ENCODE measurements around the gene COL4A3.

Gene COL4A3

GRCh38 chr2:227325839-227326195 is 161.4 kb downstream of the COL4A3 start:
- ATAC-seq = peak; percentile 70
- TF ChIP-seq TSHZ2 (CRISPR knock-in tag; IDR thresholded peaks at IDR 0.05) = no peak
- TF ChIP-seq TCF4 (CRISPR knock-in tag; IDR thresholded peaks at IDR 0.05; ENCODE audit: borderline replicate concordance) = no peak
- no peak for TF ChIP-seq ZC3H10 (CRISPR knock-in tag; IDR thresholded peaks at IDR 0.05)
- no peak for TF ChIP-seq RARB (CRISPR knock-in tag; IDR thresholded peaks at IDR 0.05)
- no peak for TF ChIP-seq ZNF70 (CRISPR knock-in tag; IDR thresholded peaks at IDR 0.05)
- no peak for TF ChIP-seq ZNF565 (CRISPR knock-in tag; conservative IDR thresholded peaks at IDR 0.05; ENCODE audit: low read depth)
- no peak for TF ChIP-seq BACH2 (CRISPR knock-in tag; IDR thresholded peaks at IDR 0.05; ENCODE audit: borderline replicate concordance)
- TF ChIP-seq ARNTL (CRISPR knock-in tag; IDR thresholded peaks at IDR 0.05; ENCODE audit: borderline replicate concordance, low read depth) = no peak
- TF ChIP-seq POU6F1 (CRISPR knock-in tag; IDR thresholded peaks at IDR 0.05; ENCODE audit: borderline replicate concordance, low read depth) = no peak

GRCh38 chr2:227326783-227327182 is 162.4 kb downstream of the COL4A3 start:
- TF ChIP-seq ZFP30 (CRISPR knock-in tag; IDR thresholded peaks at IDR 0.05) (no peak), PATZ1 (CRISPR knock-in tag; IDR thresholded peaks at IDR 0.05; ENCODE audit: borderline replicate concordance) (no peak), CREB5 (CRISPR knock-in tag; IDR thresholded peaks at IDR 0.05; ENCODE audit: low read depth) (no peak), ESRRG (CRISPR knock-in tag; IDR thresholded peaks at IDR 0.05) (no peak), GLIS3 (CRISPR knock-in tag; IDR thresholded peaks at IDR 0.05) (no peak), CSDC2 (CRISPR knock-in tag; IDR thresholded peaks at IDR 0.05) (no peak), ZNF70 (CRISPR knock-in tag; IDR thresholded peaks at IDR 0.05) (no peak), ARNTL (CRISPR knock-in tag; IDR thresholded peaks at IDR 0.05; ENCODE audit: borderline replicate concordance, low read depth) (no peak), POU6F1 (CRISPR knock-in tag; IDR thresholded peaks at IDR 0.05; ENCODE audit: borderline replicate concordance, low read depth) (no peak), PPARA (CRISPR knock-in tag; IDR thresholded peaks at IDR 0.05; ENCODE audit: borderline replicate concordance) (no peak), TOX (CRISPR knock-in tag; IDR thresholded peaks at IDR 0.05; ENCODE audit: borderline replicate concordance) (no peak), TCF4 (CRISPR knock-in tag; IDR thresholded peaks at IDR 0.05; ENCODE audit: borderline replicate concordance) (no peak), SNAI2 (CRISPR knock-in tag; IDR thresholded peaks at IDR 0.05) (no peak), ZNF8 (CRISPR knock-in tag; IDR thresholded peaks at IDR 0.05) (no peak), RARB (CRISPR knock-in tag; IDR thresholded peaks at IDR 0.05) (no peak)
- ATAC-seq = no peak

GRCh38 chr2:227335713-227336112 is 171.3 kb downstream of the COL4A3 start:
- ATAC-seq = no peak
- TF ChIP-seq ZFP3 (CRISPR knock-in tag; IDR thresholded peaks at IDR 0.05) (no peak), ESRRG (CRISPR knock-in tag; IDR thresholded peaks at IDR 0.05) (no peak), SNAI2 (CRISPR knock-in tag; IDR thresholded peaks at IDR 0.05) (no peak), TSHZ2 (CRISPR knock-in tag; IDR thresholded peaks at IDR 0.05) (no peak), PPARA (CRISPR knock-in tag; IDR thresholded peaks at IDR 0.05; ENCODE audit: borderline replicate concordance) (no peak), ZNF70 (CRISPR knock-in tag; IDR thresholded peaks at IDR 0.05) (no peak), BACH2 (CRISPR knock-in tag; IDR thresholded peaks at IDR 0.05; ENCODE audit: borderline replicate concordance) (no peak), RARB (CRISPR knock-in tag; IDR thresholded peaks at IDR 0.05) (no peak), ISL1 (CRISPR knock-in tag; IDR thresholded peaks at IDR 0.05) (no peak), PATZ1 (CRISPR knock-in tag; IDR thresholded peaks at IDR 0.05; ENCODE audit: borderline replicate concordance) (no peak), CREB5 (CRISPR knock-in tag; IDR thresholded peaks at IDR 0.05; ENCODE audit: low read depth) (no peak), OSR1 (CRISPR knock-in tag; IDR thresholded peaks at IDR 0.05) (no peak)

All from SK-N-SH treated with all-trans-retinoic acid at 6 μM for 48 hours (cell line).